HG02884 (cell line): Measurements from ENCODE around the gene ST3GAL5.
"Not testable (repeated sequence)": the region's sequence is repeated elsewhere in the genome, so short reads cannot be mapped to it uniquely, and the experiment has no call there.

Source experiments
- ATAC-seq: cut with Tn5 transposase; IDR thresholded peaks from one replicate; pipeline ENCODE4 v1.9.1; 2021; ENCODE audit warnings: mild to moderate bottlenecking, moderate library complexity; ENCODE audit not compliant: unreplicated experiment

Gene ST3GAL5

GRCh38 chr2:85888684-85889626 is at the start of gene ST3GAL5:
Gene ST3GAL5 (minus strand): TSS chr2:85888990. CDS start chr2:85888905, 85 bp downstream.
- ATAC-seq: peak; percentile 79

DNA sequence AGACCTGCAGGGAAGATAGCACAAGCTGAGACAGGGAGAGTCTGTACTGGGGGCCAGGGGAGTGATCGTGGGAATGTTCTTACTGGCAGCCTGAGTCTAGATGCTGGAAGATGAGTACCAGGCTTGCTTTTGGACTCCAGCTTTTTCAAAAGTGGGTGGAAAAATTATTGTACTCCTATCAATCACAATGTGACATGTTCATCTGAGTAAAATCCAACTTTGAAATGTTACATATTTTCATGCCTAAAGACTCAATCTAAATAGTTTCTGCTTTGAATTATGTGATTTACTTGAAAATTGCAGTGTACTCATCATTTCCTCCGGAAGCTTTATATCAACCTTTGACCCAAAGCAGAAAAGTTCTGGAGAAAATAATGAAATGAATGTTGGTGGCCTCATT is 49.7 kb upstream of the ST3GAL5 start:
- no peak for ATAC-seq

- no peak for ATAC-seq
These were observed 48.3 kb upstream of the ST3GAL5 start for GRCh38 chr2:85937069-85937439.

- no peak for ATAC-seq
These were observed 47.8 kb upstream of the ST3GAL5 start for GRCh38 chr2:85936421-85937068.

DNA sequence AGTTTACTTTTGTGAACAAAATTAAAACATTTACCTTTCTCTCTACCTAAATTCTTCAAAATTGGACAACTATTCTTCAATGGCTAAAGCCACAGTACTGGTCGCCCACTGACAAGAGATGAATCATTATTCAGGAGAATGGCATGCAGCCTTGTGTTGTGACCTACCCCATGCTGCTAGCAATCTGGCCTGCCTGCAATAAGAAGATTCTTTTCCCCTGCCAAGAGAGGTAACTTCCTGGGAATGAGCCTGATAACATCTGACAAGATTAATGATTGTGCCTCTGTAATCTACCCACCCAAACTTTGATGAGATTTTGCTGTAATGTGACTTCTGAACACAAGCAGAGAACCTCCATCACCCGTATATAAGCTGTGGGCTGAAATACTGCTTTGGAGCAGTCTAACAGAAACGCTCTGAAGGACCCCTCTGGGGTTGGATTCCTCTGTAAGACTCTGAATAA is 47.0 kb upstream of the ST3GAL5 start:
- ATAC-seq: no peak

DNA sequence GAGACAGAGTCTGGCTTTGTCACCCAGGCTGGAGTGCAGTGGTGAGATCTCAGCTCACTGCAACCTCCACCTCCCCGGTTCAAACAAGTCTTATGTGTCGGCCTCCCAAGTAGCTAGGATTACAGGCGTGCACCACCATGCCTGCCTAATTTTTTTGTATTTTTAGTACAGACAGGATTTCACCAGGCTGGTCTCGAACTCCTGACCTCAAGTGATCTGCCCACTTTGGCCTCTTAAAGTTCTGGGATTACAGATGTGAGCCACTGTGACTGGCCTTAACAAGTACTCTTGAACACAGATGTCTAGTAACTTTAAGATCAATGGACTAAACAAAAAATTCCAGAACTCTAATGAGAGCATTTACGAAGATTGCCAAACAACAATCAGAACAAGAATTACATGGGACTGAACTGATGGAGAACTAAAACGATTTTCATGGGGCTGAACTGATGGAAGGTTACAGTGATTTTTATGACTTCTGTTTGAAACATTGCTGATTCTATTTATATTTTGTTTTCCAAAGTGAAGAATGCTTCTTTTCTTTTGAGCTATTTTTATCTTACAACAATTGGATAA is 46.5 kb upstream of the ST3GAL5 start:
- no peak for ATAC-seq

GRCh38 chr2:85933753-85934594 is 45.2 kb upstream of the ST3GAL5 start:
- no peak for ATAC-seq

GRCh38 chr2:85931151-85931550 is 42.4 kb upstream of the ST3GAL5 start:
- not testable (repeated sequence) for ATAC-seq

- ATAC-seq: no peak
These were observed 41.6 kb upstream of the ST3GAL5 start for GRCh38 chr2:85930129-85931124.

DNA sequence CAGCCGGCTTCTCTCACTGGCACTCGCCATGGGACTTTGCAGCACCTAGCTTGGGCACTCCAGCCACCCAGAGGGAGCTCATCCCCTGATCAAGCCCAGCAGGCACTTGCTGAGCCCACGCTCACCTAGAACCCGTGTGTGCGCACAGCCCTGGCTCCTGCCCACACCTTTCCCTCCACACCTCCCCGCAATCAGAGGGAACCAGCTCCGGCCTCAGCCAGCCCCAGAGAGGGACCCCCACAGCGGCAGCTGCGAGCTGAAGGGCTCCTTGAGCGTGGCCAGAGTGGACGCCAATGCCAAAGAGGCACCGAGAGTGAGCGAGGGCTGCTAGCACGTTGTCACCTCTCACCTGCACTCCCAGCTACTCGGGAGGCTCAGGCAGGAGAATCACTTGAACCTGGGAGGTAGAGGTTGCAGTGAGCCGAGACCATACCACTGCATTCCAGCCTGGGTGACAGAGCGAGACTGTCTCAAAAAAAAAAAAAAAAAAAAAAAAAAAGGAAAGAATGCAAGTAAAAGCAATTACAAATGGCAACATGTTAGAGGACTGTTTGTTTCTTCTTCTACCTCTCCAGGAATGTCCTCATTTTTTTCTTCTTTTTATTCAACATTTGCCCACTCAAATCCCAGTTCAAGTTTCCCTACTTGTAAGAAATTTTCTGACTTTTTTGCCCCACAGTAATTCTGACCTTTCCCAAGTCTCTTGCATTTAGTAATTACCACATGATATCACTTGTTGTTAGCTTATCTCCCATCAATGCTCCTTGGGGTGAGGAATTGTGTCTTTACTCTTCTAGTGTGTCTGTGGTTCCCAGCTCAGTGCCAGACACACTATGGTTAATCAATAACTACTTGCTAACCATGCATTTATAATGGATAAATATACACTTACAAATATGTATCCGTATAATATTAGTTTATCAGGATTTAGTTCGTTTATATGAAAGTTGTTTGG is 40.6 kb upstream of the ST3GAL5 start:
- no peak for ATAC-seq

- no peak for ATAC-seq
These were observed 38.3 kb upstream of the ST3GAL5 start for GRCh38 chr2:85926931-85927661.

DNA sequence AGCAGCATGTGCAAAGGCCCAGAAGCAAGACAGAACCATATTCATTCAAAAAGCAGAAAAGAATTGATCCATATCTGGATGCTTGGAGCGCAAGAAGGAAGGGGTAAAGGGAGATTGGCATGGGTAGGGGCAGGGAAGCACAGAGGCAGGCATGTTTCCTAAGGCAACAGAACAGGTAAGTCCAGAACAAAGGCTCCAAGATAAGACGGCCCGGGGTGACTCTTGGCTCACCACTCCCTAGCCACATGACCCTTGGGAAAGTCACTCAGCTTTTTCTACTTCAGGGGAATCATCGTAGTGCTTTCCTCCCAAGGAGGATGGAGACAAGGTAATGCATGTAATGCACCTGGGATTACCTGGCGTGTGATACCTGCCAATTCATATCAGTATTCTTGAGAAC is 37.7 kb upstream of the ST3GAL5 start:
- ATAC-seq: no peak

GRCh38 chr2:85925216-85925671 is 36.5 kb upstream of the ST3GAL5 start:
- ATAC-seq: no peak

DNA sequence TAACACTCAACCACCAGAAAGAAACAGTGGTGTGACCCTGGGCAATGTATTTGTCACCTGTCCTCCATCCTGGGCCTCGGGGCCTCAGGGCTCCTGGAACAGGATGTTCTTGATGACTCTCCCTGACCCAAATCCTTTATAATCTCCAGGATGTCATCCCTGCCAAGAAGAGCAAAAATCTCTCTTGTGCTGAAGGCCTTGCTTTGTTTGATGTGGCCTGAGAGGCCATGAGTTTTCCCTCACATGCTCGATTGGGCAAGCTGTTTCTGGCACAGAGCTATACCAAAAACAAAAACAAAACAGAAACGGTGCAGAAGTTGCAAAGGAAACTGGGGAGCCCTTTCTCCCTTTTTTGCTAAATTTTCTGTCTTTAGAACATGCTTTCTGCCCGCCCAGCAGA is 35.7 kb upstream of the ST3GAL5 start:
- ATAC-seq: no peak

GRCh38 chr2:85922199-85922598 is 33.4 kb upstream of the ST3GAL5 start:
- ATAC-seq: no peak

GRCh38 chr2:85921659-85922058 is 32.9 kb upstream of the ST3GAL5 start:
- no peak for ATAC-seq

DNA sequence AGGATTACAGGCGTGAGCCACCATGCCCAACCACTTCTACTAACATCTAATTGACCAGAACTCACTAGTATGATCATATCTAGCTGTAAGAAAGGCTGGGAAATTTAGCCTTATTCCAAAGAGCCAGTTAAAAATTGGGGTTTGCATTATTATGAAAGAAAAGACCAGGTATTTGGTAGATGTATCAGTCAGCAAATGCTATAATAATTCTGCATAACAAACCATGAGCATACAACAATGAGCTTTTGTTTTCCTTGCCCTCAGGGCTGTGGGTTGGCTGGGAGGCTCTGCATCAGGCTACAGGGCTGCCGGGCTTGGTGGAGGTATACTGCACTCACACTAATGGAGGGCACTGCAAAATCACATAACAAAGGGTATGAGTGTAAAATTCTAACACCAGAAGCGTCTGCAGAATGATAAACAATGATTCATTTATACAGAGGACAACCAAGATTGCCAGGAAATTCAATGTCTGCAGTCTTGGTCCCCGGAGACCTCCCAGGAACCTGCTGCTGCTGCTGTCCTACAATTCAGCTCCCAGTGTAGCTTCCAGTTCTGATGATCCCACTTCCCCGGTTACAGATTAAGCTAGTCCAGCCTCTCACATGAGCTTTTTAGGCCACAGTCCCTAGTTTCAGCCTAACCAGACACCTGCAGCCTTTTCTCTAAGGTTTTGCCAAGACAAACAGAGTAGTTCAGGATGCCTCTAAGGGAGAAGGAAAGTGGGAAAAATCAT is 32.2 kb upstream of the ST3GAL5 start:
- no peak for ATAC-seq
